ENCODE measurements around the gene CLPTM1. TPM values are rescaled to one million over a fixed set of nuclear protein-coding genes. Genes with fewer than 3 reads are reported as not detected.

Gene CLPTM1
- total RNA-seq, 4 donors from 2014 or later: 86.2 to 137 (median 97.5) TPM

DNA sequence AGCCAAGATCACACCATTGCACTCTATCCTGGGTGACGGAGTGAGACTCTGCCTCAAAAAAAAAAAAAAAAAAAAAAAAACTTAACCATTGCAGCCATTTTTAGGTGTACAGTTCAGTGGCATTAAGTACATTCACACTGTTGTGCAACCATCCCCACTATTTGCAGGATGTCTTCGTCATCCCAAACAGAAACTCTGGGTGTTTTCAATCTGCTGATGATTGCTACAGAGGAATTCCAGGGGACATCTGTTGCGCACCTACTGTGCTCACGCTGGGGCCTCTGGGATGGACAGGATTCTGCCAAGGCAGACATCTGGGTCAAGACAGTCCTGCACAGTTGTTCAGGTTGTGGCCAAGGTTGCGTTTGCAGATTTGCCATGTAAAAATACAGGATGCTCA lies 15.5 kb upstream of the CLPTM1 start:
- Histone ChIP-seq H3K27me3 (no peaks in the 10 kb centered on the region), H3K4me1 (no peaks in the 10 kb centered on the region), H3K4me3 (no peak overlapping the region), H3K27ac (no peak overlapping the region), H3K36me3 (no peaks in the 10 kb centered on the region), H3K9me3 (no peaks in the 10 kb centered on the region)
- TF ChIP-seq POLR2AphosphoS5 (IDR thresholded peaks at IDR 0.05) (no peak), EP300 (IDR thresholded peaks at IDR 0.05) (no peak), POLR2A (IDR thresholded peaks at IDR 0.05) (no peak)
- TF ChIP-seq, protein P1, sequence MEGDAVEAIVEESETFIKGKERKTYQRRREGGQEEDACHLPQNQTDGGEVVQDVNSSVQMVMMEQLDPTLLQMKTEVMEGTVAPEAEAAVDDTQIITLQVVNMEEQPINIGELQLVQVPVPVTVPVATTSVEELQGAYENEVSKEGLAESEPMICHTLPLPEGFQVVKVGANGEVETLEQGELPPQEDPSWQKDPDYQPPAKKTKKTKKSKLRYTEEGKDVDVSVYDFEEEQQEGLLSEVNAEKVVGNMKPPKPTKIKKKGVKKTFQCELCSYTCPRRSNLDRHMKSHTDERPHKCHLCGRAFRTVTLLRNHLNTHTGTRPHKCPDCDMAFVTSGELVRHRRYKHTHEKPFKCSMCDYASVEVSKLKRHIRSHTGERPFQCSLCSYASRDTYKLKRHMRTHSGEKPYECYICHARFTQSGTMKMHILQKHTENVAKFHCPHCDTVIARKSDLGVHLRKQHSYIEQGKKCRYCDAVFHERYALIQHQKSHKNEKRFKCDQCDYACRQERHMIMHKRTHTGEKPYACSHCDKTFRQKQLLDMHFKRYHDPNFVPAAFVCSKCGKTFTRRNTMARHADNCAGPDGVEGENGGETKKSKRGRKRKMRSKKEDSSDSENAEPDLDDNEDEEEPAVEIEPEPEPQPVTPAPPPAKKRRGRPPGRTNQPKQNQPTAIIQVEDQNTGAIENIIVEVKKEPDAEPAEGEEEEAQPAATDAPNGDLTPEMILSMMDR (IDR thresholded peaks at IDR 0.05): no peak
- WGBS: 72% methylated on average over 5 of the region's 5 CpGs
- DNase-seq (ENCODE audit: low spot score in 2 of 2): no peak

GRCh38 chr19:44942067-44942571 lies 13.1 kb upstream of the CLPTM1 start, which contains the start of gene APOC4:
TSS of gene APOC4 (plus strand) at chr19:44942237. CDS start at chr19:44942278, 41 bp downstream.
- Histone ChIP-seq H3K4me1 (no peaks in the 10 kb centered on the region), H3K36me3 (no peaks in the 10 kb centered on the region), H3K27me3 (no peaks in the 10 kb centered on the region), H3K4me3 (no peak within 1 kb of the TSS), H3K9me3 (no peaks in the 10 kb centered on the region), H3K27ac (no peak within 1 kb of the TSS)
- 84% methylated on average over 14 of the region's 14 CpGs for WGBS
- TF ChIP-seq, protein P1 (IDR thresholded peaks at IDR 0.05): no peak
- TF ChIP-seq POLR2A (IDR thresholded peaks at IDR 0.05) (no peak), POLR2AphosphoS5 (IDR thresholded peaks at IDR 0.05) (no peak), EP300 (IDR thresholded peaks at IDR 0.05) (no peak)
- no peak for DNase-seq (ENCODE audit: low spot score in 2 of 2)

GRCh38 chr19:44943801-44944249 lies 11.4 kb upstream of the CLPTM1 start:
- Histone ChIP-seq H3K27ac (no peak overlapping the region), H3K4me1 (no peaks in the 10 kb centered on the region), H3K27me3 (no peaks in the 10 kb centered on the region), H3K36me3 (no peaks in the 10 kb centered on the region), H3K4me3 (no peak overlapping the region), H3K9me3 (no peaks in the 10 kb centered on the region)
- WGBS: 62% methylated on average over 10 of the region's 10 CpGs
- no peak for DNase-seq (ENCODE audit: low spot score in 2 of 2)
- TF ChIP-seq, protein P1 (IDR thresholded peaks at IDR 0.05): no peak
- TF ChIP-seq POLR2A (IDR thresholded peaks at IDR 0.05) (no peak), EP300 (IDR thresholded peaks at IDR 0.05) (no peak), POLR2AphosphoS5 (IDR thresholded peaks at IDR 0.05) (no peak)

DNA sequence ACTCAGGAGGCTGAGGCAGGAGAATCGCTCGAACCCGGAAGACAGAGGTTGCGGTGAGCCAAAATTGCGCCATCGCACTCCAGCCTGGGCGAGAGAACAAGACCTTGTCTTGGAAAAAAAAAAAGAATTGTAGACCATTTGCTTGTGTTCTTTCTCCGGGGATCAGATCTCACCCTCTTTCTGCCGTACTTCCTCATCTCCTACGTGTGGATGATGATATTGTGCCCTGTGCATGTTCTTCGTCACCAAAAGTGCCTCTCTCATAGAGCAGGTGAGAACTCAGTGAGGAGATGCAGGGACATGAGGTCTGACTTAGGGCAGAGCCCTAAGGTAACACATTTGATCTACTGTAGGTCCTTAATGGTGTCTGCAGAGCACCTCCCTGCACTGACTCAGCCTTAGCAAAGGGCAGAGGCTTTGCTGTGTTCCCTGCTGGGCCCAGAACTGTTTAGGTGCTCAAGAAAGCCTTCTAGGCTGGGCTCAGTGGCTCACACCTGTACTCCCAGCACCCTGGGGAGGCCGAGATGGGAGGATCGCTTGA lies 8.1 kb upstream of the CLPTM1 start:
- Histone ChIP-seq H3K9me3 (no peaks in the 10 kb centered on the region), H3K27me3 (no peaks in the 10 kb centered on the region), H3K27ac (no peak overlapping the region), H3K36me3 (peaks cover 10% of the 10 kb centered on the region), H3K4me3 (no peak overlapping the region), H3K4me1 (peaks cover 10% of the 10 kb centered on the region)
- WGBS: 93% methylated on average over 13 of the region's 13 CpGs
- DNase-seq (ENCODE audit: low spot score in 2 of 2): no peak
- TF ChIP-seq, protein P1 (IDR thresholded peaks at IDR 0.05): no peak
- TF ChIP-seq POLR2A (IDR thresholded peaks at IDR 0.05) (no peak), POLR2AphosphoS5 (IDR thresholded peaks at IDR 0.05) (no peak), EP300 (IDR thresholded peaks at IDR 0.05) (no peak)

DNA sequence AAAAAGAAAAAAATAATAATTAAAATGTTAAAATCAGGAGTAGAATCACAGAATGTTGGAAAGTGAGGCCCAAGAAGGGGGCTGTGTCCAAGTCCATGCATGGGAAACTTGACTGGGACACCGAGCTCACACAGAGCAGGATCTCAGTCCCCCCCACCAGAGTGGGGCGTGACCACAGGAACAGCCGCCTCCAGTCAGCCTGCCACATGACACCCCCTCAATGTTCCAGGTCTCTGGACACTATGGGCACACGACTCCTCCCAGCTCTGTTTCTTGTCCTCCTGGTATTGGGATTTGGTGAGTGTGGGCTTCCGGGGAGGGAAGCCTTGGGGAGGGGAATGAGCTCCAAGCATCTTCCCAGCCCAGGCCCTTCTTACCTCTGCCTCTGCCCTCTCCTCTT lies 6.9 kb upstream of the CLPTM1 start:
- no peak for TF ChIP-seq POLR2AphosphoS5 (IDR thresholded peaks at IDR 0.05)
- TF ChIP-seq, protein P1 (IDR thresholded peaks at IDR 0.05): no peak
- DNase-seq (ENCODE audit: low spot score in 2 of 2): no peak
- Histone ChIP-seq H3K4me1 (peaks cover 10% of the 10 kb centered on the region), H3K27me3 (no peaks in the 10 kb centered on the region), H3K9me3 (no peaks in the 10 kb centered on the region), H3K4me3 (no peak overlapping the region), H3K36me3 (peaks cover 13% of the 10 kb centered on the region), H3K27ac (no peak overlapping the region)
- WGBS: 77% methylated on average over 5 of the region's 5 CpGs

Measured in suprapubic skin (tissue), 4 donors.